DOHH2 (cell line): ENCODE data around the gene TBC1D14.

ENCODE experiments used
- H3F3A ChIP-seq: fragments of 200-600 bp; sonication (generic), shearing (Covaris generic); 2 replicates; pipeline ENCODE4 v1.6.0; 2016; ENCODE audit warnings: antibody characterized with exemption, mild to moderate bottlenecking; ENCODE audit not compliant: control insufficient read depth, insufficient read depth
- H3K27ac ChIP-seq: fragments of 200-600 bp; sonication (generic); 2 replicates; pipeline ENCODE4 v1.5.1; 2014; ENCODE audit warnings: low read depth, mild to moderate bottlenecking, low read length, moderate library complexity
- H3K27me3 ChIP-seq: fragments of 200-600 bp; sonication (generic); 2 replicates; pipeline ENCODE4 v1.6.1; 2014; ENCODE audit warnings: mild to moderate bottlenecking, low read length, mixed read lengths; ENCODE audit not compliant: control insufficient read depth
- H3K36me3 ChIP-seq: fragments of 200-600 bp; sonication (generic); 2 replicates; pipeline ENCODE4 v1.6.1; 2014; ENCODE audit warnings: mild to moderate bottlenecking, low read length, moderate library complexity, mixed read lengths; ENCODE audit not compliant: control insufficient read depth
- H3K4me1 ChIP-seq: fragments of 200-600 bp; sonication (generic); 2 replicates; pipeline ENCODE4 v1.6.1; 2014; ENCODE audit warnings: mild to moderate bottlenecking, low read length, mixed read lengths; ENCODE audit not compliant: control insufficient read depth
- H3K4me2 ChIP-seq: fragments of 200-600 bp; sonication (generic); 2 replicates; pipeline ENCODE4 v1.6.0; 2014; ENCODE audit warnings: mild to moderate bottlenecking, low read length, moderate library complexity
- H3K4me3 ChIP-seq: fragments of 200-600 bp; sonication (generic); 2 replicates; pipeline ENCODE4 v1.5.1; 2014; ENCODE audit warnings: mild to moderate bottlenecking, low read length, mixed read lengths
- H3K79me2 ChIP-seq: fragments of 200-600 bp; sonication (generic); 2 replicates; pipeline ENCODE4 v1.6.1; 2014; ENCODE audit warnings: mild to moderate bottlenecking, low read length, mixed read lengths; ENCODE audit not compliant: control insufficient read depth
- H3K9me2 ChIP-seq: fragments of 200-600 bp; sonication (generic); replicated peaks from 2 replicates; pipeline ENCODE4 v1.6.1; 2014; ENCODE audit warnings: mild to moderate bottlenecking, low read length, mixed read lengths; ENCODE audit not compliant: control insufficient read depth
- H3K9me3 ChIP-seq: fragments of 200-600 bp; sonication (generic); 2 replicates; pipeline ENCODE4 v1.6.1; 2014; ENCODE audit warnings: antibody characterized with exemption, low read length, mixed read lengths; ENCODE audit not compliant: control insufficient read depth, insufficient read depth
- H4K20me1 ChIP-seq: fragments of 200-600 bp; sonication (generic); 2 replicates; pipeline ENCODE4 v1.6.0; 2014; ENCODE audit warnings: low read depth, mild to moderate bottlenecking, antibody characterized with exemption, low read length, moderate library complexity; ENCODE audit not compliant: control insufficient read depth, insufficient read depth
- EZH2phosphoT487 ChIP-seq: fragments of 200-600 bp; sonication (generic); IDR thresholded peaks from 2 replicates; pipeline ENCODE4 v1.6.1; 2017; ENCODE audit warnings: borderline replicate concordance, mild to moderate bottlenecking, antibody characterized with exemption, low read length, moderate library complexity, mixed read lengths
- TF ChIP-seq, protein P1 (sequence below): fragments of 200-600 bp; sonication (generic); IDR thresholded peaks from one replicate; pipeline ENCODE4 v1.5.1; 2014; ENCODE audit warnings: antibody characterized with exemption, mild to moderate bottlenecking, low read depth, low read length; ENCODE audit not compliant: poor library complexity, severe bottlenecking

Gene TBC1D14

DNA sequence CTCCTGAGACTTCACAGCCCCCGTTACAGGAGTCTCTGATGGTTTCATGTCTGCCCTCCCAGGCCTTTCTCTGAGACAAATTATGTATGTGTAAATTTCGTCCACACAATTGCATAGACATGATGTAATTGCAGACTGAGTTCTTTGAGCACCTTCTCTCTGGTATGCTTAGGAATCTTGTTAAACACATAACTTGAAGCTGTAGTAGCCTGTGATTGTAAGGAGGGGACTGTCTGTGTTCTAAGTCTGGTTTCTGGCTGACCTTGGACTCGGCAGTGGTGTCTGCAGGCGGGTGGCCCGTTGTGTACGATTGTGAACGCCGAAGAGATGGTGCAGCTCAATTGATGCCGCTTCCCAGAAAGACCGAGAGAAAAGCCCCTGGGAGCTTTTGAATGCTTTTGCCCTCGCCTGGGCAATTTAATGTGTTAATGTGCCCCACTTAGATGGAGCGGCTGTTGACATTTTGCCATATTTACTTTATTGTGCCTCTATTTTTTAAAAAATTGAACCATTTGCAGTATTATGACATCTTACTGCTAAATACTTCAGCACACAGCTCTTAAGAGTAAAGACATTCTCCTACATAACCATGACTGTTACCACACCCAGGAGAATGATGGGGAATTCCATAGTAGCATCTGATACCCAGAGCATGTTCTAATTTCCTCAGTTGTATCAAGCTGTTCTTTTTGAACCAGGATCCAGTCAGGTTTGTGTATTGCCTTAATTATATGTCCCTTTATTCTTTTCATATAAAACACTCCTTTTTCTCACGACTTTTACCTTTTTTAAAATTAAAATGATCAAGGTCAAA, 75.2 kb downstream of the TBC1D14 start:
- no peak overlapping the region for H3K27ac ChIP-seq
- no peak for TF ChIP-seq EZH2phosphoT487
- TF ChIP-seq, protein P1, sequence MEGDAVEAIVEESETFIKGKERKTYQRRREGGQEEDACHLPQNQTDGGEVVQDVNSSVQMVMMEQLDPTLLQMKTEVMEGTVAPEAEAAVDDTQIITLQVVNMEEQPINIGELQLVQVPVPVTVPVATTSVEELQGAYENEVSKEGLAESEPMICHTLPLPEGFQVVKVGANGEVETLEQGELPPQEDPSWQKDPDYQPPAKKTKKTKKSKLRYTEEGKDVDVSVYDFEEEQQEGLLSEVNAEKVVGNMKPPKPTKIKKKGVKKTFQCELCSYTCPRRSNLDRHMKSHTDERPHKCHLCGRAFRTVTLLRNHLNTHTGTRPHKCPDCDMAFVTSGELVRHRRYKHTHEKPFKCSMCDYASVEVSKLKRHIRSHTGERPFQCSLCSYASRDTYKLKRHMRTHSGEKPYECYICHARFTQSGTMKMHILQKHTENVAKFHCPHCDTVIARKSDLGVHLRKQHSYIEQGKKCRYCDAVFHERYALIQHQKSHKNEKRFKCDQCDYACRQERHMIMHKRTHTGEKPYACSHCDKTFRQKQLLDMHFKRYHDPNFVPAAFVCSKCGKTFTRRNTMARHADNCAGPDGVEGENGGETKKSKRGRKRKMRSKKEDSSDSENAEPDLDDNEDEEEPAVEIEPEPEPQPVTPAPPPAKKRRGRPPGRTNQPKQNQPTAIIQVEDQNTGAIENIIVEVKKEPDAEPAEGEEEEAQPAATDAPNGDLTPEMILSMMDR = no peak
- H3F3A ChIP-seq = peaks cover 10% of the 10 kb centered on the region; the same call in 1 of the 2 replicates
- H3K27me3 ChIP-seq = no peaks in the 10 kb centered on the region
- H3K9me3 ChIP-seq = no peaks in the 10 kb centered on the region
- peak overlapping the region; percentile 100 for H3K4me2 ChIP-seq
- peaks cover 18% of the 10 kb centered on the region for H3K36me3 ChIP-seq
- peaks cover 14% of the 10 kb centered on the region for H4K20me1 ChIP-seq
- peaks cover 42% of the 10 kb centered on the region for H3K4me1 ChIP-seq
- H3K9me2 ChIP-seq = no peaks in the 10 kb centered on the region
- H3K79me2 ChIP-seq = peaks cover 75% of the 10 kb centered on the region
- H3K4me3 ChIP-seq = peak overlapping the region; percentile 98

DNA sequence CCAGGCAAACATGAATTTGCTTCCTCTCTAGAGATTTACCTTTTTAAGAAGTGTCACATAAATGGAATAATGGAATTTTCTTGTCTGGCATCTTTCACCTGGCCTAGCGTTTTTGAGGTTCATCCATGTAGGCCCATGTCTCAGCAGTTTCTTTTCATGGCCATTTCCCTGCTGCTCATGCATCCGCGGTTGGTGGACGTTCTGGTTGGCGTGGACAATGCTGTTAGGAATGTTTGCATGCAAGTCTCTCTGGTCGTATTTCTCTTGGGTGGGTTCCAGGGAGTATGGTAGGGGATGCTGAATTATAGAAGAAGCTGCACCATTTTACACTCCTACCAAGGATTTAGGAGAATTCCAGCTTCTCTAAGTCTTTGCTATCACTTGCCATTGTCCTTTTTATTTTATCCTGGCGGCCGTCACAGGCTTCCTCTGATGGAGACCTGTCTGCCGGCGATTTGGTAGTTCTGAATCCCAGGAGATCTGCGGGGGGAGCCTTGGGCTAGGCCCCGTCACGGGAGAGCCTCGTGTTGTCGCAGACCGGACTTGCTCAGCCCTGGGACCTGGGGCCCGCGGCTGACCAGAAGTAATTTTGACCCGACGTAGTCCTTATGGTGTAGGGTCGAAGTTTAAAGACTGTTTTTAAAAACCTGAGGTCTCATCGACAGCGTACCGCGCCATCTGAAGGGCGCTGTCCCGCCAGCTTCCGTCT, 76.6 kb downstream of the TBC1D14 start:
- Histone ChIP-seq H3K79me2 (peaks cover 89% of the 10 kb centered on the region), H3K4me2 (peak overlapping the region; percentile 100), H3K36me3 (peaks cover 29% of the 10 kb centered on the region), H3K27me3 (no peaks in the 10 kb centered on the region), H4K20me1 (peaks cover 15% of the 10 kb centered on the region), H3K4me3 (peak overlapping the region; percentile 98), H3K4me1 (peaks cover 42% of the 10 kb centered on the region), H3K9me2 (no peaks in the 10 kb centered on the region), H3K27ac (peak overlapping the region; percentile 71), H3F3A (peaks cover 10% of the 10 kb centered on the region; the same call in 1 of the 2 replicates), H3K9me3 (no peaks in the 10 kb centered on the region)
- TF ChIP-seq, protein P1 = no peak
- TF ChIP-seq EZH2phosphoT487 = no peak

GRCh38 chr4:6986781-6987587, 77.4 kb downstream of the TBC1D14 start:
- peaks cover 42% of the 10 kb centered on the region for H3K4me1 ChIP-seq
- TF ChIP-seq EZH2phosphoT487 = no peak
- TF ChIP-seq, protein P1 = peak; percentile 16

More at GRCh38 chr4:6986781-6987587, 77.4 kb downstream of the TBC1D14 start:
- Histone ChIP-seq H3K9me2 (no peaks in the 10 kb centered on the region), H3K27ac (peak overlapping the region; percentile 71), H4K20me1 (peaks cover 15% of the 10 kb centered on the region), H3K4me3 (peak overlapping the region; percentile 98), H3K9me3 (no peaks in the 10 kb centered on the region), H3K4me2 (peak overlapping the region; percentile 100), H3K36me3 (peaks cover 35% of the 10 kb centered on the region), H3K79me2 (peaks cover 91% of the 10 kb centered on the region), H3F3A (peaks cover 10% of the 10 kb centered on the region; the same call in 1 of the 2 replicates), H3K27me3 (no peaks in the 10 kb centered on the region)
